ENCODE data around the gene TDRD3. TPM values are rescaled to one million over a fixed set of nuclear protein-coding genes. Genes with fewer than 3 reads are reported as not detected.

The TDRD3 gene
- total RNA-seq, 1 donor from 2014 or later = 18.5 TPM

DNA sequence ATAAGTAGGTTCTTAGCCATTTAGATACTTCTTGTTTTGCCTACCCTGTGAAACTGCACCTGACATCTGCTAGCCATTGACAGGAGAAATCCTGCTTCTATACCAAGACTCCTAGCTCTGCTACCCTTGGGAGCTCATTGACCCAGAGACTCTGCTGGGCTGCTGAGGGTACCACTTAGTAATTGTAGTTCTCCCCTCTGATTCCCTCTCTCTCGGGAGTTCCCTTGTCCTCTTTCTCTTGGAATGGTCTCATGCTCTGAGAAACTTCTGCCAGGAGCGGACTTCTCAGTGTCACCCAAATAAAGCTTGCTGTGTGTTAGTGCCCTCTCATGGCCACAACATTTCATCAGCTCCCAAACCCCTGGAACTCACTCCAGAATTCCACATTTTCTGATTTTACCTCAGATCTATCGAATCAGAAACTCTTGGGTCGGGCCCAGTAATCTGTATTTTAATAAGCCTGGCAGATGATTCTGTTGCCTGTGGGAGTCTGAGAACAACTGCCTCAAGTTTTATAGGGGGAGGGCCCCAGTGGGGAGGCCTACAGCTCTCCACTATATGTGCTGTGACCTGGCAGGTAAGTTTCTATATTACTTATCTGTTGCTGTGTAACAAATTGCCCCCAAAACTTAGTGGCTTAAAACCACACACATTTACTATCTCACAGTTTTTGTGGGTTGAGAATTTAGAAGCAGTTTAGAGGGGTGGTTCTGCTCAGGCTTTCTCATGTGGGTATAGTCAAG, 221.1 kb downstream of the TDRD3 start:
- Mint-ChIP-seq H3K4me3 (ENCODE audit: unreplicated experiment) (no peak overlapping the region), H3K4me1 (ENCODE audit: low read depth) (no peaks in the 10 kb centered on the region), H3K27me3 (ENCODE audit: low read depth) (peaks cover 28% of the 10 kb centered on the region), H3K36me3 (ENCODE audit: low read depth) (no peaks in the 10 kb centered on the region), H3K9me3 (ENCODE audit: low read depth) (no peaks in the 10 kb centered on the region), H3K27ac (ENCODE audit: unreplicated experiment) (no peak overlapping the region)
- peak; percentile 77 for TF ChIP-seq CTCF (IDR thresholded peaks at IDR 0.05)
- no peak for DNase-seq (ENCODE audit: low spot score)

DNA sequence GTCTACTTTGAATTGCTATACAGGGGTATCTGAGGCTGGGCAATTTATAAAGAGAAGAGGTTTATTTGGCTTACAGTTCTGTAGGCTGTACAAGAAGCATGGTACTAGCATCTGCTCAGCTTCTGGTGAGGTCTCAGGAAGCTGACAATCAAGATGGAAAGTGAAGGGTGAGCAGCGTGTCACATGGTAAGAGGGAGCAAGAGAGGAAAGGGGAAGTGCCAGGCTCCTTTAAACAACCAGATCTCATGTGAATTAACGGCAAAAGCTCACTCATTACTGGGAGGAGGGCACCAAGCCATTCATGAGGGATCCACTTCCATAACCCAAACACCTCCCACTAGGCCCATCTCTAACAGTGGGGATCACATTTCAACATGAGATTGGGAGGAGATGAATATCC, 222.4 kb downstream of the TDRD3 start:
- peaks cover 23% of the 10 kb centered on the region for H3K27me3 Mint-ChIP-seq (ENCODE audit: low read depth)
- DNase-seq (ENCODE audit: low spot score) = no peak
- no peak overlapping the region for H3K4me3 Mint-ChIP-seq (ENCODE audit: unreplicated experiment)
- H3K36me3 Mint-ChIP-seq (ENCODE audit: low read depth) = no peaks in the 10 kb centered on the region
- no peak overlapping the region for H3K27ac Mint-ChIP-seq (ENCODE audit: unreplicated experiment)
- no peaks in the 10 kb centered on the region for H3K4me1 Mint-ChIP-seq (ENCODE audit: low read depth)
- H3K9me3 Mint-ChIP-seq (ENCODE audit: low read depth) = no peaks in the 10 kb centered on the region
- no peak for TF ChIP-seq CTCF (IDR thresholded peaks at IDR 0.05)

- DNase-seq (ENCODE audit: low spot score) = no peak
- peaks cover 28% of the 10 kb centered on the region for H3K27me3 Mint-ChIP-seq (ENCODE audit: low read depth)
- no peak overlapping the region for H3K4me3 Mint-ChIP-seq (ENCODE audit: unreplicated experiment)
- no peaks in the 10 kb centered on the region for H3K36me3 Mint-ChIP-seq (ENCODE audit: low read depth)
- no peak for TF ChIP-seq CTCF (IDR thresholded peaks at IDR 0.05)
- H3K27ac Mint-ChIP-seq (ENCODE audit: unreplicated experiment) = no peak overlapping the region
- no peaks in the 10 kb centered on the region for H3K4me1 Mint-ChIP-seq (ENCODE audit: low read depth)
- no peaks in the 10 kb centered on the region for H3K9me3 Mint-ChIP-seq (ENCODE audit: low read depth)
Observed at GRCh38 chr13:60620611-60621395, 223.8 kb downstream of the TDRD3 start.

DNA sequence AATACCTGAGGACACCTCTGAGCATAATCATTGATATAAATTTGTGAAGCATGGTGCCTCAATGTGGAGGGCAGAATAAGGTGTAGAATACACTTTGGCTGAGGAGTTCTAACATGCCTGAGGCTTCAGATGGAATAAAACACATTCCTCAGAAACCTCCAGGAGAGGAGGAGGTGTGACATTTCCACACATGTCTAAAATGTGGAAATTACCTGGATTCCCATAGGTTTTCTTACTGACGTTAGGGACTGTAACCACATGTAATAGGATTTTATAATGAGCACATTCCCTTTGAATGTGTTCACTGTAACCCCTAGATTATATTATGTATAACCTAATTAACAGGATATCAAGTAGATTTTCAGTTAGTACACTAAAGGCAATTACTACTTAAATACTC, 226.1 kb downstream of the TDRD3 start:
- Mint-ChIP-seq H3K27me3 (ENCODE audit: low read depth) (peaks cover 37% of the 10 kb centered on the region), H3K27ac (ENCODE audit: unreplicated experiment) (no peak overlapping the region), H3K36me3 (ENCODE audit: low read depth) (no peaks in the 10 kb centered on the region), H3K4me1 (ENCODE audit: low read depth) (no peaks in the 10 kb centered on the region), H3K9me3 (ENCODE audit: low read depth) (no peaks in the 10 kb centered on the region), H3K4me3 (ENCODE audit: unreplicated experiment) (no peak overlapping the region)
- no peak for DNase-seq (ENCODE audit: low spot score)
- TF ChIP-seq CTCF (IDR thresholded peaks at IDR 0.05) = no peak

Other genes starting within 250 kb of the TDRD3 start
- 20.7 to 24.1 TPM (median 23.7 TPM) in 3 replicates for gene DIAPH3, start 233.3 kb upstream of the TDRD3 start, total RNA-seq

All from chondrocyte (in vitro differentiated cells).